H9 (cell line): ENCODE measurements around the gene PKDCC. TPM values are rescaled to one million over a fixed set of nuclear protein-coding genes. Genes with fewer than 3 reads are reported as not detected.

Experiments used
- DNase-seq: peaks from one replicate; pipeline ENCODE4 v3.0.0-alpha.2; 2017
- H2AFZ ChIP-seq: one replicate; pipeline ENCODE4 v1.6.1; 2013; ENCODE audit warnings: mild to moderate bottlenecking, low read length, control low read depth, moderate library complexity
- H2AK5ac ChIP-seq: 2 replicates; pipeline ENCODE4 v1.6.1; 2013; ENCODE audit warnings: low read length, control low read depth, mixed read lengths; ENCODE audit not compliant: insufficient read length
- H2BK120ac ChIP-seq: one replicate; pipeline ENCODE4 v1.6.1; 2013; ENCODE audit warnings: low read depth, mild to moderate bottlenecking, low read length, control low read depth, inconsistent platforms; ENCODE audit not compliant: poor library complexity, severe bottlenecking
- H2BK12ac ChIP-seq: 2 replicates; pipeline ENCODE4 v1.6.1; 2013; ENCODE audit warnings: low read length, control low read depth, mixed read lengths, low read depth; ENCODE audit not compliant: insufficient read length
- H2BK15ac ChIP-seq: 2 replicates; pipeline ENCODE4 v1.6.1; 2013; ENCODE audit warnings: low read depth, low read length, control low read depth
- H2BK20ac ChIP-seq: one replicate; pipeline ENCODE4 v1.6.1; 2013; ENCODE audit warnings: low read depth, mild to moderate bottlenecking, low read length, control low read depth, inconsistent platforms; ENCODE audit not compliant: poor library complexity, severe bottlenecking
- H2BK5ac ChIP-seq: 2 replicates; pipeline ENCODE4 v1.6.1; 2013; ENCODE audit warnings: low read length, control low read depth, mixed read lengths; ENCODE audit not compliant: insufficient read length
- H3K14ac ChIP-seq: 2 replicates; pipeline ENCODE4 v1.6.1; 2013; ENCODE audit warnings: low read length, control low read depth; ENCODE audit not compliant: insufficient read depth
- H3K18ac ChIP-seq: 2 replicates; pipeline ENCODE4 v1.6.1; 2013; ENCODE audit warnings: low read depth, mild to moderate bottlenecking, mixed read lengths, low read length, control low read depth; ENCODE audit not compliant: insufficient read length
- H3K23ac ChIP-seq: 2 replicates; pipeline ENCODE4 v1.6.1; 2013; ENCODE audit warnings: low read length, control low read depth, mixed read lengths, low read depth; ENCODE audit not compliant: insufficient read length
- H3K23me2 ChIP-seq: 2 replicates; pipeline ENCODE4 v1.6.1; 2013; ENCODE audit warnings: low read depth, mild to moderate bottlenecking, mixed read lengths, low read length, control low read depth; ENCODE audit not compliant: insufficient read length, poor library complexity, severe bottlenecking
- H3K27ac ChIP-seq: 2 replicates; pipeline ENCODE4 v1.5.1; 2013; ENCODE audit warnings: low read length, control low read depth, mixed read lengths, low read depth; ENCODE audit not compliant: insufficient read length
- H3K27me3 ChIP-seq: 2 replicates; pipeline ENCODE4 v1.6.1; 2013; ENCODE audit warnings: low read length, control low read depth, inconsistent platforms; ENCODE audit not compliant: insufficient read depth
- H3K4ac ChIP-seq: 2 replicates; pipeline ENCODE4 v1.6.1; 2013; ENCODE audit warnings: low read depth, mild to moderate bottlenecking, control low read depth, inconsistent platforms, low read length, moderate library complexity
- H3K4me1 ChIP-seq: 2 replicates; pipeline ENCODE4 v1.6.1; 2013; ENCODE audit warnings: low read length, control low read depth, inconsistent platforms; ENCODE audit not compliant: insufficient read depth
- H3K4me2 ChIP-seq: 2 replicates; pipeline ENCODE4 v1.6.1; 2013; ENCODE audit warnings: low read length, control low read depth, mixed read lengths; ENCODE audit not compliant: insufficient read length, insufficient read depth
- H3K56ac ChIP-seq: 2 replicates; pipeline ENCODE4 v1.6.1; 2013; ENCODE audit warnings: low read depth, mild to moderate bottlenecking, mixed read lengths, low read length, control low read depth; ENCODE audit not compliant: insufficient read length
- H3K79me1 ChIP-seq: 2 replicates; pipeline ENCODE4 v1.6.1; 2013; ENCODE audit warnings: low read depth, mild to moderate bottlenecking, moderate library complexity, low read length, control low read depth, inconsistent platforms; ENCODE audit not compliant: insufficient read depth, poor library complexity, severe bottlenecking
- H3K79me2 ChIP-seq: 2 replicates; pipeline ENCODE4 v1.6.1; 2013; ENCODE audit warnings: low read length, control low read depth, inconsistent platforms; ENCODE audit not compliant: insufficient read depth
- H3K9ac ChIP-seq: 2 replicates; pipeline ENCODE4 v1.6.1; 2013; ENCODE audit warnings: low read length, control low read depth, mixed read lengths; ENCODE audit not compliant: insufficient read length; ENCODE audit errors: extremely low read depth
- H3K9me3 ChIP-seq: one replicate; pipeline ENCODE4 v1.6.1; 2013; ENCODE audit warnings: low read depth, low read length, inconsistent platforms; ENCODE audit not compliant: control insufficient read depth
- H3T11ph ChIP-seq: one replicate; pipeline ENCODE4 v1.6.1; 2013; ENCODE audit warnings: mild to moderate bottlenecking, low read length, control low read depth, inconsistent platforms
- H4K20me1 ChIP-seq: one replicate; pipeline ENCODE4 v1.6.1; 2013; ENCODE audit not compliant: control insufficient read depth, insufficient read length, insufficient read depth
- H4K5ac ChIP-seq: 2 replicates; pipeline ENCODE4 v1.6.1; 2013; ENCODE audit warnings: low read depth, mild to moderate bottlenecking, mixed read lengths, low read length, control low read depth; ENCODE audit not compliant: insufficient read length
- H4K8ac ChIP-seq: replicated peaks from 2 replicates; pipeline ENCODE4 v1.6.1; 2013; ENCODE audit warnings: low read length, control low read depth, mixed read lengths, low read depth; ENCODE audit not compliant: insufficient read length
- H4K91ac ChIP-seq: 2 replicates; pipeline ENCODE4 v1.6.1; 2013; ENCODE audit warnings: low read depth, mild to moderate bottlenecking, moderate library complexity, mixed read lengths, low read length, control low read depth; ENCODE audit not compliant: insufficient read length
- H3K27ac Mint-ChIP-seq, 3 experiments: 2 replicates in 2 of 3; 3 replicates in 1 of 3; pipeline ENCODE4 v1.8.0; 2020 to 2021; ENCODE audit warnings: mixed read lengths in 3 of 3, mild to moderate bottlenecking in 1 of 3, moderate library complexity in 1 of 3
- H3K27me3 Mint-ChIP-seq: 2 replicates; pipeline ENCODE4 v1.8.0; 2021; ENCODE audit warnings: low read depth, mild to moderate bottlenecking, moderate library complexity, mixed read lengths
- H3K36me3 Mint-ChIP-seq, 3 experiments: 2 replicates in 2 of 3; 3 replicates in 1 of 3; pipeline ENCODE4 v1.8.0; 2020 to 2021; ENCODE audit warnings: low read depth in 3 of 3, mixed read lengths in 3 of 3; ENCODE audit not compliant: insufficient read depth in 1 of 3
- H3K4me1 Mint-ChIP-seq, 2 experiments: 2 replicates each; pipeline ENCODE4 v1.8.0; 2020; ENCODE audit warnings: mixed read lengths in 2 of 2
- H3K4me3 Mint-ChIP-seq, 2 experiments: 2 replicates in 1 of 2; 3 replicates in 1 of 2; pipeline ENCODE4 v1.8.0; 2020 to 2021; ENCODE audit warnings: mild to moderate bottlenecking in 2 of 2, mixed read lengths in 2 of 2, moderate library complexity in 1 of 2
- H3K9me3 Mint-ChIP-seq, 2 experiments: 2 replicates in 1 of 2; 3 replicates in 1 of 2; pipeline ENCODE4 v1.8.0; 2020; ENCODE audit warnings: mild to moderate bottlenecking in 2 of 2, mixed read lengths in 2 of 2, moderate library complexity in 1 of 2
- CTCF ChIP-seq: fragments of 200-600 bp; sonication (generic); conservative IDR thresholded peaks from 3 replicates; pipeline ENCODE4 v1.8.0; 2021; ENCODE audit warnings: antibody characterized with exemption, mild to moderate bottlenecking
- WGBS: extraction: QIAGEN DNeasy Blood & Tissue Kit; methylation state at CpG from one replicate; pipeline ENCODE4 v1.1.7; 2013; ENCODE audit warnings: missing lambda C conversion rate, low lambda C conversion rate, mixed read lengths; ENCODE audit not compliant: insufficient read length; ENCODE audit errors: extremely low coverage; 5-methylcytosine and 5-hydroxymethylcytosine counted together
- total RNA-seq: library from RNA; stranded (reverse); gene quantifications from 2 replicates; pipeline ENCODE4 v1.2.1, GENCODE V29; 2021

Gene PKDCC
- total RNA-seq, 1 experiment from 2014 or later, result 134 TPM

- Mint-ChIP-seq H3K4me1 (peaks cover 22 to 25% of the 10 kb centered on the region in 2 experiments), H3K27me3 (peaks cover 5% of the 10 kb centered on the region), H3K9me3 (peaks cover under 1 to 3% of the 10 kb centered on the region in 2 experiments; a peak in 4 of 5 replicates), H3K4me3 (no peak overlapping the region), H3K27ac (no peak overlapping the region), H3K36me3 (peaks cover 0 to under 1% (median 0%) of the 10 kb centered on the region in 3 experiments; a peak in 2 of 7 replicates)
- Histone ChIP-seq H3K27me3 (no peaks in the 10 kb centered on the region; the same call in 1 of the 2 replicates), H3K14ac (no peak overlapping the region), H4K91ac (no peak overlapping the region), H2BK15ac (no peak overlapping the region), H2AFZ (no peak overlapping the region), H3K18ac (no peak overlapping the region), H2BK20ac (no peak overlapping the region), H3K4me2 (no peak overlapping the region), H3K23ac (no peak overlapping the region), H3K4me1 (peaks cover 6% of the 10 kb centered on the region; the same call in 1 of the 2 replicates), H2BK120ac (no peak overlapping the region), H3K27ac (no peak overlapping the region), H2AK5ac (no peak overlapping the region), H3K56ac (no peak overlapping the region), H3K4ac (no peak overlapping the region), H4K5ac (no peak overlapping the region), H3K79me1 (no peaks in the 10 kb centered on the region), H4K20me1 (no peaks in the 10 kb centered on the region), H4K8ac (no peak overlapping the region), H3T11ph (no peak overlapping the region), H3K79me2 (no peaks in the 10 kb centered on the region), H2BK5ac (no peak overlapping the region), H3K9ac (no peak overlapping the region), H2BK12ac (no peak overlapping the region), H3K9me3 (no peaks in the 10 kb centered on the region), H3K23me2 (peaks cover 9% of the 10 kb centered on the region)
- DNase-seq, result no peak
- WGBS, result no CpG with 5 or more reads among the region's 14 CpGs
- no peak for TF ChIP-seq CTCF
These were observed 57.8 kb downstream of the PKDCC start for GRCh38 chr2:42105330-42106256.
